ENCODE results near the gene TNFAIP3.

DNA sequence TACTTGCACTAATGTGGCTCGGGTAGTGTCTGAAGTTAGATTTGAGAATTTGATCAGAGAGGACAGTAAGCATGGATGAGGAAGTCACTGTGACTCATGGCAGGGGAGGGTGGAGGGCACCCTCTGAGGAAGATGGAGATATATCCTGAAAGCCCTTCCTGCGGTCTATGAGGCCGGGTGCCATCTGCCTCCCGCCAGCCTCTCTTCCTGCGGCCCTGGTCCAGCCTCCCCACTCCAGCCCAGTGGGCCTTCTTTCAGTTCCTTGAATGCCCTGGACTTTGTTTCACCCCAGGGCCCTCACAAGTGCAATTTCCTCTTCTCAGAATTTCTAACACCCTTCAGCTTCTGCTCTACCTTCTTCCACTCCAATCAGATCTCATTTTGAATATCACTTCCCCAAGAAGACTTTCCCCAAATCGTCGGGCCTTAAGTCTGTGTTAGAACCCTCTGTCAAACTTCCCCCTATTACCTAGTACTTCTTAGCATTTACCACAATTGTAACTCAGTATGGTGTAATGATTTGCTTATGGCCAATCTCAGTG is 20.2 kb upstream of the TNFAIP3 start:
- TF ChIP-seq, protein P1, sequence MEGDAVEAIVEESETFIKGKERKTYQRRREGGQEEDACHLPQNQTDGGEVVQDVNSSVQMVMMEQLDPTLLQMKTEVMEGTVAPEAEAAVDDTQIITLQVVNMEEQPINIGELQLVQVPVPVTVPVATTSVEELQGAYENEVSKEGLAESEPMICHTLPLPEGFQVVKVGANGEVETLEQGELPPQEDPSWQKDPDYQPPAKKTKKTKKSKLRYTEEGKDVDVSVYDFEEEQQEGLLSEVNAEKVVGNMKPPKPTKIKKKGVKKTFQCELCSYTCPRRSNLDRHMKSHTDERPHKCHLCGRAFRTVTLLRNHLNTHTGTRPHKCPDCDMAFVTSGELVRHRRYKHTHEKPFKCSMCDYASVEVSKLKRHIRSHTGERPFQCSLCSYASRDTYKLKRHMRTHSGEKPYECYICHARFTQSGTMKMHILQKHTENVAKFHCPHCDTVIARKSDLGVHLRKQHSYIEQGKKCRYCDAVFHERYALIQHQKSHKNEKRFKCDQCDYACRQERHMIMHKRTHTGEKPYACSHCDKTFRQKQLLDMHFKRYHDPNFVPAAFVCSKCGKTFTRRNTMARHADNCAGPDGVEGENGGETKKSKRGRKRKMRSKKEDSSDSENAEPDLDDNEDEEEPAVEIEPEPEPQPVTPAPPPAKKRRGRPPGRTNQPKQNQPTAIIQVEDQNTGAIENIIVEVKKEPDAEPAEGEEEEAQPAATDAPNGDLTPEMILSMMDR (IDR thresholded peaks at IDR 0.05; ENCODE audit: borderline replicate concordance, extremely low read depth, low read length, poor library complexity, severe bottlenecking), result no peak
- no peak for TF ChIP-seq EZH2 (IDR thresholded peaks at IDR 0.05; ENCODE audit: borderline replicate concordance, low read depth, low read length, severe bottlenecking)
